ENCODE results near the gene SETD1A. TPM values are rescaled to one million over a fixed set of nuclear protein-coding genes. Genes with fewer than 3 reads are reported as not detected.

The SETD1A gene
- 10 to 100 TPM; 18.7 to 22.6 (median 20.2) TPM for polyA plus RNA-seq (ENCODE audit: insufficient read length in 3 of 3)
- long read RNA-seq, donor 1, partial matches to known transcripts: 0 of 6 reads
- long read RNA-seq, donor 1, other reads (novel, unspliced or antisense): 6 of 6 reads
- long read RNA-seq, donor 2: 0 reads
- long read RNA-seq, donor 3: 0 reads
- long read RNA-seq, donor 4, partial matches to known transcripts: 5 of 13 reads
- long read RNA-seq, donor 4, other reads (novel, unspliced or antisense): 8 of 13 reads
- long read RNA-seq, donor 5, partial matches to known transcripts: 6 of 6 reads
- long read RNA-seq, donor 5, other reads (novel, unspliced or antisense): 0 of 6 reads
- long read RNA-seq, donor 6, partial matches to known transcripts: 0 of 7 reads
- long read RNA-seq, donor 6, other reads (novel, unspliced or antisense): 7 of 7 reads
- long read RNA-seq, donor 7, partial matches to known transcripts: 13 of 13 reads
- long read RNA-seq, donor 7, other reads (novel, unspliced or antisense): 0 of 13 reads
- long read RNA-seq, donor 8, partial matches to known transcripts: 17 of 17 reads
- long read RNA-seq, donor 8, other reads (novel, unspliced or antisense): 0 of 17 reads
- long read RNA-seq, donor 9, partial matches to known transcripts: 0 of 6 reads
- long read RNA-seq, donor 9, other reads (novel, unspliced or antisense): 5 of 6 reads
- long read RNA-seq, donor 10, partial matches to known transcripts: 14 of 19 reads
- long read RNA-seq, donor 10, other reads (novel, unspliced or antisense): 5 of 19 reads
- long read RNA-seq, donor 11, partial matches to known transcripts: 8 of 8 reads
- long read RNA-seq, donor 11, other reads (novel, unspliced or antisense): 0 of 8 reads
- long read RNA-seq, donor 12, partial matches to known transcripts: 21 of 43 reads
- long read RNA-seq, donor 12, other reads (novel, unspliced or antisense): 22 of 43 reads
- long read RNA-seq, donor 13, partial matches to known transcripts: 5 of 5 reads
- long read RNA-seq, donor 13, other reads (novel, unspliced or antisense): 0 of 5 reads
- long read RNA-seq, donor 14: 0 reads
- long read RNA-seq, donor 15: 0 reads
- long read RNA-seq, donor 16, partial matches to known transcripts: 8 of 14 reads
- long read RNA-seq, donor 16, other reads (novel, unspliced or antisense): 5 of 14 reads

- DNase-seq: peak; percentile 96
Observed at GRCh38 chr16:30957456-30958174, at the start of gene SETD1A. Gene SETD1A (plus strand): TSS chr16:30957754. CDS start chr16:30958732, 978 bp downstream.

GRCh38 chr16:30910427-30911029, 47.0 kb upstream of the SETD1A start:
- DNase-seq: no peak

GRCh38 chr16:30912794-30913412, 44.7 kb upstream of the SETD1A start:
- no peak for DNase-seq

GRCh38 chr16:30914830-30915229, 42.7 kb upstream of the SETD1A start:
- no peak for DNase-seq

GRCh38 chr16:30918614-30919013, 38.9 kb upstream of the SETD1A start:
- DNase-seq: no peak

- no peak for DNase-seq
Observed at GRCh38 chr16:30920891-30921290, 36.7 kb upstream of the SETD1A start.

- no peak for DNase-seq
Observed at GRCh38 chr16:30921459-30921747, 36.2 kb upstream of the SETD1A start.

- DNase-seq: peak; percentile 97
Observed at GRCh38 chr16:30921748-30922419, 35.7 kb upstream of the SETD1A start.

- peak; percentile 99 for DNase-seq
Observed at GRCh38 chr16:30922420-30922959, 35.1 kb upstream of the SETD1A start.

- DNase-seq: peak; percentile 100
Observed at GRCh38 chr16:30922960-30923535, 34.5 kb upstream of the SETD1A start.

- DNase-seq: no peak
Observed at GRCh38 chr16:30923554-30924075, 33.9 kb upstream of the SETD1A start, which contains the start of gene FBXL19. Gene FBXL19 (plus strand): TSS chr16:30923572. CDS start chr16:30925755, 2,183 bp downstream.

- no peak for DNase-seq
Observed at GRCh38 chr16:30924076-30924912, 33.3 kb upstream of the SETD1A start.

- DNase-seq: no peak
Observed at GRCh38 chr16:30924913-30925631, 32.5 kb upstream of the SETD1A start.

- DNase-seq: no peak
Observed at GRCh38 chr16:30925632-30925987, 31.9 kb upstream of the SETD1A start.

- DNase-seq: no peak
Observed at GRCh38 chr16:30925995-30926811, 31.4 kb upstream of the SETD1A start.

- no peak for DNase-seq
Observed at GRCh38 chr16:30926937-30927788, 30.4 kb upstream of the SETD1A start.
